Measurements from ENCODE around the gene PLA2G4D.

- TF ChIP-seq CTCF (IDR thresholded peaks at IDR 0.05; ENCODE audit: extremely low read depth in 1 of 2, insufficient read depth in 1 of 2, low read depth in 1 of 2, low read length in 2 of 2) (no peak), POLR2AphosphoS5 (IDR thresholded peaks at IDR 0.05; ENCODE audit: insufficient read depth, low read depth, low read length) (no peak), POLR2A (IDR thresholded peaks at IDR 0.05; ENCODE audit: low read depth, low read length) (no peak), EZH2 (IDR thresholded peaks at IDR 0.05; ENCODE audit: borderline replicate concordance, low read depth, low read length, severe bottlenecking) (no peak), MAX (IDR thresholded peaks at IDR 0.05; ENCODE audit: insufficient read depth, insufficient read length) (no peak), GATA2 (IDR thresholded peaks at IDR 0.05; ENCODE audit: insufficient read depth, insufficient read length, low read depth, low read length) (no peak), FOS (IDR thresholded peaks at IDR 0.05; ENCODE audit: borderline replicate concordance, insufficient read depth, low read length) (no peak), JUN (IDR thresholded peaks at IDR 0.05; ENCODE audit: borderline replicate concordance, insufficient read depth, insufficient read length, low read depth) (no peak)
Measured at GRCh38 chr15:42060797-42061196, 33.6 kb downstream of the PLA2G4D start.
